IMR-90 (cell line): ENCODE data around the gene CDR2. TPM values are rescaled to one million over a fixed set of nuclear protein-coding genes. Genes with fewer than 3 reads are reported as not detected.

Experiments
- ATAC-seq: fragments of 200-7000 bp; cut with Tn5 transposase; 2 replicates; pipeline ENCODE4 v1.9.1; 2020; ENCODE audit warnings: low read depth, mild to moderate bottlenecking, moderate library complexity
- BruUV-seq: library from RNA; stranded (reverse); fragments of 400-500 nt; replicated peaks from 2 replicates; lab custom pipeline; 2021; lab: Mats Ljungman, UMichigan
- CTCF ChIA-PET: fragments of 300-600 bp; formaldehyde crosslinking; extraction: SDS; loops from one replicate; lab custom pipeline; 2021; ENCODE audit warnings: antibody characterized with exemption; lab: Yijun Ruan, JAX
- POLR2A ChIA-PET: fragments of 300-600 bp; sonication (Branson Sonifier 250); formaldehyde crosslinking; loops from one replicate; lab custom pipeline; 2022; ENCODE audit warnings: antibody characterized with exemption; ENCODE audit not compliant: unreplicated experiment; lab: Charles Lee
- DNase-seq: peaks from one replicate; pipeline ENCODE4 v3.0.0; 2013
- H2AFZ ChIP-seq: replicated peaks from 2 replicates; pipeline ENCODE3; 2013; ENCODE audit warnings: low read length, mild to moderate bottlenecking; ENCODE audit not compliant: poor library complexity
- H2AK5ac ChIP-seq: 2 replicates; pipeline ENCODE4 v1.6.1; 2013; ENCODE audit warnings: low read depth, low read length, inconsistent platforms
- H2AK9ac ChIP-seq: replicated peaks from 2 replicates; pipeline ENCODE3; 2013; ENCODE audit warnings: mild to moderate bottlenecking, low read depth, low read length, moderate library complexity; ENCODE audit not compliant: poor library complexity
- H2BK120ac ChIP-seq: 2 replicates; pipeline ENCODE4 v1.6.1; 2013; ENCODE audit warnings: low read depth, low read length, inconsistent platforms
- H2BK15ac ChIP-seq: 3 replicates; pipeline ENCODE4 v1.6.1; 2013; ENCODE audit warnings: low read depth, low read length, inconsistent platforms
- H2BK20ac ChIP-seq: 2 replicates; pipeline ENCODE4 v1.6.1; 2013; ENCODE audit warnings: low read depth, mild to moderate bottlenecking, inconsistent platforms, low read length, moderate library complexity
- H2BK5ac ChIP-seq: 2 replicates; pipeline ENCODE4 v1.6.1; 2013; ENCODE audit warnings: mild to moderate bottlenecking, low read depth, low read length, inconsistent platforms; ENCODE audit not compliant: poor library complexity, severe bottlenecking
- H3K14ac ChIP-seq: replicated peaks from 2 replicates; pipeline ENCODE4 v1.6.1; 2013; ENCODE audit warnings: low read depth, low read length, inconsistent platforms
- H3K18ac ChIP-seq: 2 replicates; pipeline ENCODE4 v1.6.1; 2013; ENCODE audit warnings: low read depth, low read length, control low read depth
- H3K23ac ChIP-seq: 2 replicates; pipeline ENCODE4 v1.6.1; 2013; ENCODE audit warnings: low read depth, low read length, inconsistent platforms
- H3K27ac ChIP-seq: 2 replicates; pipeline ENCODE4 v1.5.1; 2013; ENCODE audit warnings: mild to moderate bottlenecking, control low read depth, low read length; ENCODE audit not compliant: insufficient read depth
- H3K27me3 ChIP-seq: 2 replicates; pipeline ENCODE4 v1.6.1; 2013; ENCODE audit warnings: low read length; ENCODE audit not compliant: control insufficient read depth, insufficient read depth
- H3K36me3 ChIP-seq: 2 replicates; pipeline ENCODE4 v1.6.1; 2013; ENCODE audit warnings: low read length, mixed read lengths; ENCODE audit not compliant: control insufficient read depth, insufficient read depth
- H3K4ac ChIP-seq: 2 replicates; pipeline ENCODE4 v1.6.1; 2013; ENCODE audit warnings: low read depth, low read length, inconsistent platforms
- H3K4me1 ChIP-seq: 2 replicates; pipeline ENCODE4 v1.6.1; 2013; ENCODE audit warnings: low read length, mixed read lengths; ENCODE audit not compliant: control insufficient read depth, insufficient read depth
- H3K4me2 ChIP-seq: 2 replicates; pipeline ENCODE4 v1.6.1; 2013; ENCODE audit warnings: low read depth, mild to moderate bottlenecking, control low read depth, low read length, moderate library complexity
- H3K4me3 ChIP-seq: 2 replicates; pipeline ENCODE4 v1.5.1; 2013; ENCODE audit warnings: low read depth, mild to moderate bottlenecking, control low read depth, low read length, moderate library complexity; ENCODE audit not compliant: insufficient read depth
- H3K56ac ChIP-seq: 2 replicates; pipeline ENCODE4 v1.6.1; 2013; ENCODE audit warnings: low read length, inconsistent platforms; ENCODE audit not compliant: insufficient read depth; ENCODE audit errors: extremely low read depth
- H3K79me1 ChIP-seq, 2 experiments: 2 replicates each; pipeline ENCODE4 v1.6.1; 2013; ENCODE audit warnings: low read length in 2 of 2, inconsistent platforms in 1 of 2, low read depth in 1 of 2
- H3K9ac ChIP-seq: 2 replicates; pipeline ENCODE4 v1.6.1; 2013; ENCODE audit warnings: low read depth, low read length, control low read depth
- H3K9me1 ChIP-seq: 2 replicates; pipeline ENCODE4 v1.6.1; 2013; ENCODE audit warnings: low read length, inconsistent platforms; ENCODE audit not compliant: insufficient read depth
- H3K9me3 ChIP-seq: 2 replicates; pipeline ENCODE4 v1.6.1; 2013; ENCODE audit warnings: low read length; ENCODE audit not compliant: control insufficient read depth, insufficient read depth
- H4K20me1 ChIP-seq: 2 replicates; pipeline ENCODE4 v1.6.1; 2013; ENCODE audit warnings: low read length, inconsistent platforms; ENCODE audit not compliant: insufficient read depth
- H4K5ac ChIP-seq: 2 replicates; pipeline ENCODE4 v1.6.1; 2013; ENCODE audit warnings: mild to moderate bottlenecking, low read depth, low read length, control low read depth
- H4K8ac ChIP-seq, 2 experiments: 2 replicates each; pipeline ENCODE4 v1.6.1; 2013; ENCODE audit warnings: low read depth in 2 of 2, low read length in 2 of 2, control low read depth in 1 of 2, inconsistent platforms in 1 of 2
- H4K91ac ChIP-seq: 2 replicates; pipeline ENCODE4 v1.6.1; 2013; ENCODE audit warnings: low read depth, low read length, inconsistent platforms; ENCODE audit not compliant: insufficient read depth
- BHLHE40 ChIP-seq: fragments of 150-350 bp; IDR thresholded peaks from 2 replicates; pipeline ENCODE4 v1.6.1; 2016; ENCODE audit warnings: mild to moderate bottlenecking, low read depth, low read length
- CEBPB ChIP-seq: IDR thresholded peaks from 2 replicates; pipeline ENCODE4 v1.6.1; 2012; ENCODE audit warnings: low read depth, low read length, improper control_type of control experiment
- FOS ChIP-seq: fragments of 150-350 bp; IDR thresholded peaks from 2 replicates; pipeline ENCODE4 v1.6.1; 2016; ENCODE audit warnings: low read depth, low read length
- MAFK ChIP-seq: IDR thresholded peaks from 2 replicates; pipeline ENCODE4 v1.6.1; 2012; ENCODE audit warnings: low read depth, low read length, improper control_type of control experiment
- MAZ ChIP-seq: IDR thresholded peaks from 2 replicates; pipeline ENCODE4 v1.6.1; 2012; ENCODE audit warnings: low read depth, mild to moderate bottlenecking, low read length, improper control_type of control experiment, moderate library complexity, borderline replicate concordance
- MXI1 ChIP-seq: IDR thresholded peaks from 2 replicates; pipeline ENCODE4 v1.6.1; 2012; ENCODE audit warnings: low read depth, mild to moderate bottlenecking, low read length, moderate library complexity, borderline replicate concordance
- NFE2L2 ChIP-seq: fragments of 150-350 bp; IDR thresholded peaks from 2 replicates; pipeline ENCODE4 v1.6.1; 2016; ENCODE audit warnings: low read depth, mild to moderate bottlenecking, low read length
- POLR2A ChIP-seq: IDR thresholded peaks from 2 replicates; pipeline ENCODE4 v1.6.1; 2012; ENCODE audit warnings: mild to moderate bottlenecking, low read depth, low read length
- RAD21 ChIP-seq: IDR thresholded peaks from 2 replicates; pipeline ENCODE4 v1.6.1; 2012; ENCODE audit warnings: low read length, improper control_type of control experiment
- RCOR1 ChIP-seq: IDR thresholded peaks from 2 replicates; pipeline ENCODE4 v1.6.1; 2012; ENCODE audit warnings: mild to moderate bottlenecking, low read length, improper control_type of control experiment; ENCODE audit not compliant: insufficient replicate concordance
- RFX5 ChIP-seq: IDR thresholded peaks from 2 replicates; pipeline ENCODE4 v1.8.0; 2012; ENCODE audit warnings: low read depth, mild to moderate bottlenecking, low read length, moderate library complexity
- SMC3 ChIP-seq: fragments of 150-350 bp; IDR thresholded peaks from 2 replicates; pipeline ENCODE4 v1.6.1; 2016; ENCODE audit warnings: low read depth, mild to moderate bottlenecking, antibody characterized with exemption, low read length, moderate library complexity
- WGBS, 2 experiments: methylation state at CpG; one replicate each; pipeline versions ENCODE4 v1.1.5 to v1.1.7; 2013; ENCODE audit warnings: missing lambda C conversion rate in 2 of 2; ENCODE audit not compliant: insufficient read length in 1 of 2; ENCODE audit errors: extremely low coverage in 2 of 2; 5-methylcytosine and 5-hydroxymethylcytosine counted together
- dilution Hi-C: fragments of 300-500 bp; cut with HindIII; formaldehyde crosslinking; loops from one replicate; pipeline ENCODE4 v1.14.3; 2018; ENCODE audit warnings: low sequenced_read_pairs; ENCODE audit not compliant: unreplicated experiment
- in situ Hi-C: fragments of 300-500 bp; cut with MboI; formaldehyde crosslinking; loops from 3 replicates; pipeline ENCODE4 v1.14.3; 2019; ENCODE audit warnings: low sequenced_read_pairs, inconsistent platforms, mixed read lengths
- intact Hi-C: fragments of 100-400 bp; cut with micrococcal nuclease; formaldehyde crosslinking; loops from 2 replicates; pipeline ENCODE4 v1.10.0; 2022
- polyA plus RNA-seq, 3 experiments: library from polyadenylated mRNA; depleted of rRNA; stranded (reverse); fragments of >200 nt; gene quantifications; 2 replicates each; pipeline ENCODE4 v1.2.3, GENCODE V29; 2012; ENCODE audit warnings: low replicate concordance in 1 of 3
- total RNA-seq: library from RNA; depleted of rRNA; stranded (reverse); fragments of >200 nt; gene quantifications from 2 replicates; pipeline ENCODE4 v1.2.3, GENCODE V29; 2012
- TF ChIP-seq, protein P1 (sequence below): conservative IDR thresholded peaks from 2 replicates; pipeline ENCODE4 v1.5.1; 2012; ENCODE audit warnings: mild to moderate bottlenecking, low read depth, low read length, improper control_type of control experiment

The CDR2 gene
- total and polyA plus RNA-seq, 2 of the 4 experiments (the other 2 are of a cell fraction): 37.7 to 48.4 TPM

DNA sequence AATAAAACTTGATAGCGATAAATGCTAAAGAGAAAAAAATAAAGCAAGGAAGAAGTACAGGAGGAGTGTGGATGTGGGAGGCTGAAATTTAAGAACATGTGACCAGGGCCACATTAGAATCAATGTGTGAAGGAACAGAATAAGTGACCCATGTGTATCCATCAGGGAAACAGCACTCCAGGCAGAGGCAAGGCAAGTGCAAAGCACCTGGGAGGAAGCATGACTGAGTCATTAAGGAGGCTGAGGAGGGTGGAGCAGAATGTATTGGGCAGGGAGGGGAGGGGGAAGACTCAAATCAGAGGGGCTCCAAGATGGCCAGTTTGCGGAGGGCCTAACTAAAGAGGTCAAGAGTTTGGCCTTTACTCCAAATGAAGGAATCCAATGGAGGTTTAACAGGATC is 8.0 kb downstream of the CDR2 start:
- no peak overlapping the region for H3K4ac ChIP-seq
- intact Hi-C loops: no loop called here
- POLR2A ChIA-PET: no interaction called here
- H3K9me3 ChIP-seq: no peaks in the 10 kb centered on the region
- H4K5ac ChIP-seq: no peak overlapping the region
- H3K36me3 ChIP-seq: peaks cover 28% of the 10 kb centered on the region
- dilution Hi-C loops: no loop called here
- no peak overlapping the region for H3K18ac ChIP-seq
- H3K27me3 ChIP-seq: no peaks in the 10 kb centered on the region
- H4K91ac ChIP-seq: no peak overlapping the region
- H2BK5ac ChIP-seq: no peak overlapping the region
- TF ChIP-seq RAD21 (no peak), CEBPB (no peak), MAZ (no peak), MAFK (no peak), FOS (no peak), RFX5 (no peak), POLR2A (no peak), BHLHE40 (no peak), MXI1 (no peak), NFE2L2 (no peak), RCOR1 (no peak), SMC3 (no peak)
- TF ChIP-seq, protein P1, sequence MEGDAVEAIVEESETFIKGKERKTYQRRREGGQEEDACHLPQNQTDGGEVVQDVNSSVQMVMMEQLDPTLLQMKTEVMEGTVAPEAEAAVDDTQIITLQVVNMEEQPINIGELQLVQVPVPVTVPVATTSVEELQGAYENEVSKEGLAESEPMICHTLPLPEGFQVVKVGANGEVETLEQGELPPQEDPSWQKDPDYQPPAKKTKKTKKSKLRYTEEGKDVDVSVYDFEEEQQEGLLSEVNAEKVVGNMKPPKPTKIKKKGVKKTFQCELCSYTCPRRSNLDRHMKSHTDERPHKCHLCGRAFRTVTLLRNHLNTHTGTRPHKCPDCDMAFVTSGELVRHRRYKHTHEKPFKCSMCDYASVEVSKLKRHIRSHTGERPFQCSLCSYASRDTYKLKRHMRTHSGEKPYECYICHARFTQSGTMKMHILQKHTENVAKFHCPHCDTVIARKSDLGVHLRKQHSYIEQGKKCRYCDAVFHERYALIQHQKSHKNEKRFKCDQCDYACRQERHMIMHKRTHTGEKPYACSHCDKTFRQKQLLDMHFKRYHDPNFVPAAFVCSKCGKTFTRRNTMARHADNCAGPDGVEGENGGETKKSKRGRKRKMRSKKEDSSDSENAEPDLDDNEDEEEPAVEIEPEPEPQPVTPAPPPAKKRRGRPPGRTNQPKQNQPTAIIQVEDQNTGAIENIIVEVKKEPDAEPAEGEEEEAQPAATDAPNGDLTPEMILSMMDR: no peak
- no peak overlapping the region for H2AFZ ChIP-seq
- no peak overlapping the region for H3K4me2 ChIP-seq
- H2AK5ac ChIP-seq: no peak overlapping the region
- H3K9ac ChIP-seq: no peak overlapping the region
- no TSS peak for BruUV-seq
- H4K20me1 ChIP-seq: peaks cover 87% of the 10 kb centered on the region
- H3K56ac ChIP-seq: no peak overlapping the region
- CTCF ChIA-PET: no interaction called here
- no peak overlapping the region for H4K8ac ChIP-seq
- in situ Hi-C loops: no loop called here
- H3K79me1 ChIP-seq: peaks cover 21 to 68% of the 10 kb centered on the region in 2 experiments
- no peak overlapping the region for H2BK15ac ChIP-seq
- 100% methylated on average over 1 of the region's 2 CpGs; no CpG with 5 or more reads in 1 of the 2 experiments for WGBS, 2 experiments
- peaks cover 13% of the 10 kb centered on the region for H3K9me1 ChIP-seq
- DNase-seq (no peak), ATAC-seq (no peak)
- no peak overlapping the region; the same call in 1 of the 2 replicates for H3K27ac ChIP-seq
- H2BK120ac ChIP-seq: no peak overlapping the region
- H2AK9ac ChIP-seq: no peak overlapping the region
- peaks cover 21% of the 10 kb centered on the region for H3K4me1 ChIP-seq
- no peak overlapping the region for H3K4me3 ChIP-seq
- no peak overlapping the region; the same call in 1 of the 2 replicates for H3K23ac ChIP-seq
- H2BK20ac ChIP-seq: no peak overlapping the region
- H3K14ac ChIP-seq: no peak overlapping the region
